HepG2 (cell line): ENCODE measurements around the gene NAP1L4. TPM values are rescaled to one million over a fixed set of nuclear protein-coding genes. Genes with fewer than 3 reads are reported as not detected.

ENCODE experiments used
- ATAC-seq: fragments of 200-7000 bp; cut with Tn5 transposase; 3 replicates; pipeline ENCODE4 v1.9.1; 2020; ENCODE audit warnings: mild to moderate bottlenecking, moderate library complexity
- BruUV-seq: library from RNA; stranded (reverse); fragments of 400-500 nt; replicated peaks from 2 replicates; lab custom pipeline; 2021; lab: Mats Ljungman, UMichigan
- CTCF ChIA-PET: fragments of 300-600 bp; formaldehyde crosslinking; extraction: SDS; loops from one replicate; lab custom pipeline; 2021; ENCODE audit warnings: low total read pairs, inconsistent platforms, low intra/inter-chr PET ratio; lab: Yijun Ruan, JAX
- POLR2A ChIA-PET: fragments of 350-600 bp; sonication (Branson Sonifier 250); formaldehyde crosslinking; loops from one replicate; lab custom pipeline; 2020; ENCODE audit warnings: antibody characterized with exemption, inconsistent platforms; lab: Yijun Ruan, JAX
- DNase-seq: peaks from one replicate; pipeline ENCODE4 v3.0.0-alpha.2; 2015; ENCODE audit warnings: low spot score
- FAIRE-seq: peaks from 3 replicates; lab custom pipeline; 2011; peaks lifted over from hg19 to GRCh38; lab: Jason Lieb, UNC
- H2AFZ ChIP-seq: one replicate; pipeline ENCODE4 v1.6.1; 2011; ENCODE audit warnings: low read length, inconsistent platforms
- H3K27ac ChIP-seq: fragments of 300-600 bp; 3 replicates; pipeline ENCODE4 v1.8.0; 2011; ENCODE audit warnings: mixed run types, mild to moderate bottlenecking, mixed read lengths, low read length, inconsistent platforms; ENCODE audit not compliant: insufficient read depth; ENCODE audit errors: extremely low read length
- H3K27me3 ChIP-seq, 2 experiments: fragments of 200-600 bp in 1 of 2; 2 replicates in 1 of 2; 3 replicates in 1 of 2; pipeline versions ENCODE4 v1.6.0 to v1.8.0; 2011; ENCODE audit warnings: low read length in 2 of 2, mild to moderate bottlenecking in 2 of 2, moderate library complexity in 2 of 2, inconsistent platforms in 1 of 2; ENCODE audit not compliant: insufficient read depth in 2 of 2, control insufficient read depth in 1 of 2
- H3K36me3 ChIP-seq, 2 experiments: fragments of 200-600 bp in 1 of 2; replicated peaks in 1 of 2; 2 replicates in 1 of 2; 3 replicates in 1 of 2; pipeline versions ENCODE4 v1.5.1 to v1.8.0; 2011; ENCODE audit warnings: low read length in 2 of 2, inconsistent platforms in 1 of 2; ENCODE audit not compliant: insufficient read depth in 2 of 2, control insufficient read depth in 1 of 2
- H3K4me1 ChIP-seq: 2 replicates; pipeline ENCODE4 v1.5.1; 2012; ENCODE audit warnings: low read length, inconsistent platforms; ENCODE audit not compliant: insufficient read depth
- H3K4me2 ChIP-seq: 2 replicates; pipeline ENCODE4 v1.6.0; 2011; ENCODE audit warnings: low read depth, low read length, inconsistent platforms
- H3K4me3 ChIP-seq, 3 experiments: fragments of 200-600 bp in 1 of 3; sonication (generic), shearing (Covaris generic) in 1 of 3; replicated peaks in 1 of 3; 2 replicates each; pipeline ENCODE4 v1.5.1; 2011 to 2016; ENCODE audit warnings: low read length in 3 of 3, inconsistent platforms in 2 of 3, low read depth in 2 of 3, mild to moderate bottlenecking in 2 of 3, control low read depth in 1 of 3, mixed read lengths in 1 of 3; ENCODE audit not compliant: insufficient read depth in 1 of 3
- H3K79me2 ChIP-seq: one replicate; pipeline ENCODE4 v1.6.1; 2011; ENCODE audit warnings: low read length, inconsistent platforms; ENCODE audit not compliant: insufficient read depth
- H3K9ac ChIP-seq: 2 replicates; pipeline ENCODE4 v1.6.0; 2011; ENCODE audit warnings: mild to moderate bottlenecking, low read depth, low read length, inconsistent platforms; ENCODE audit not compliant: insufficient read depth
- H3K9me3 ChIP-seq: 2 replicates; pipeline ENCODE4 v1.5.1; 2012; ENCODE audit warnings: mild to moderate bottlenecking, low read length
- H4K20me1 ChIP-seq: 2 replicates; pipeline ENCODE4 v1.6.0; 2011; ENCODE audit warnings: inconsistent platforms, mild to moderate bottlenecking, low read length, moderate library complexity; ENCODE audit not compliant: insufficient read depth
- AKAP8 ChIP-seq: sonication (generic); formaldehyde crosslinking; IDR thresholded peaks from 2 replicates; pipeline ENCODE4 v1.5.1; 2020; ENCODE audit warnings: mild to moderate bottlenecking, missing genetic modification reagents
- GABPB1 ChIP-seq: IDR thresholded peaks from 2 replicates; pipeline ENCODE4 v1.6.1; 2016; ENCODE audit warnings: mild to moderate bottlenecking, missing genetic modification reagents, moderate library complexity, missing compliant biosample characterization
- MYNN ChIP-seq: sonication (generic); formaldehyde crosslinking; IDR thresholded peaks from 2 replicates; pipeline ENCODE4 v1.4.0; 2020; ENCODE audit warnings: mild to moderate bottlenecking, low read depth, missing genetic modification reagents
- SMAD1 ChIP-seq: sonication (generic); formaldehyde crosslinking; IDR thresholded peaks from 2 replicates; pipeline ENCODE4 v1.4.0; 2020; ENCODE audit warnings: missing genetic modification reagents, low read depth, mild to moderate bottlenecking, borderline replicate concordance
- ZBTB40 ChIP-seq, 2 experiments: fragments of 450-650 bp in 1 of 2; sonication (generic) in 1 of 2; formaldehyde crosslinking in 1 of 2; IDR thresholded peaks; 2 replicates each; pipeline versions ENCODE4 v1.6.1 to v1.8.0; 2016 to 2022; ENCODE audit warnings: antibody characterized with exemption in 1 of 2, mild to moderate bottlenecking in 1 of 2, missing genetic modification reagents in 1 of 2
- ZNF619 ChIP-seq: sonication (generic); formaldehyde crosslinking; IDR thresholded peaks from 2 replicates; pipeline ENCODE4 v1.4.0; 2020; ENCODE audit warnings: mild to moderate bottlenecking, missing genetic modification reagents
- WGBS: methylation state at CpG from one replicate; pipeline ENCODE4 v1.1.6; 2017; ENCODE audit warnings: low lambda C conversion rate; 5-methylcytosine and 5-hydroxymethylcytosine counted together
- in situ Hi-C: cut with HindIII; loops from 2 replicates; pipeline ENCODE4 v1.10.0; 2017; ENCODE audit warnings: low pct_unique_long_range_greater_than_20kb; ENCODE audit not compliant: extremely low pct_ligation_motif_present
- intact Hi-C: fragments of 100-400 bp; cut with micrococcal nuclease; formaldehyde crosslinking; loops from one replicate; pipeline ENCODE4 v1.10.0; 2022; ENCODE audit not compliant: unreplicated experiment
- polyA plus RNA-seq, 8 experiments: library from polyadenylated mRNA; depleted of rRNA in 3 of 8; stranded (reverse) in 7 of 8; unstranded in 1 of 8; fragments of >200 nt; fragmentation: Illumina TruSeq in 4 of 8; extraction: Trizol in 4 of 8; gene quantifications; 2 replicates each; pipeline versions ENCODE4 v1.2.1 to v1.2.3, GENCODE V29; 2011 to 2016; ENCODE audit warnings: low read depth in 4 of 8, missing spikeins in 1 of 8, mixed read lengths in 1 of 8; ENCODE audit not compliant: insufficient read depth in 1 of 8
- total RNA-seq, 5 experiments: library from RNA; depleted of rRNA; stranded (reverse); fragments of >200 nt; fragmentation: Illumina TruSeq; extraction: Trizol; gene quantifications; 2 replicates each; pipeline ENCODE4 v1.2.3, GENCODE V29; 2016; ENCODE audit warnings: low read depth in 1 of 5

NAP1L4 gene
- total and polyA plus RNA-seq, 2 of the 13 experiments (the other 11 are each of a cell fraction or from before 2014, with no cell fraction given), result 64.0 to 186 TPM

DNA sequence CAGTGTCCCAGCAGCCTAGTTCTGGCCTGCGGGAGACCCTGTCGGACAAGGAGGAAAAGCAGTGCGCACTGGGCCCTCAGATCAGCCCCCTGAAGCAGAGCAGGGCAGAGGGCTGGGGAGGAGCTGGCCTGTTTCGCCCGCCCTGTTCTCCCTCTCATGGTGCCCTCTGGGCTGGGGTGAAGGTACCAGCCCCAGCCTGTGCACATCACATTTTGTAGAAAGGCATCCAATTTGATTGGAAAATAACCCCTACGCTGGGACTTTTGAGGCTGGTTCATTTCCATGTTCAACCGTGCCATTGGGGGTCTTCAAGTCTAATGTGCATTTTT is 832 bp upstream of the NAP1L4 start:
- Histone ChIP-seq H3K9ac (peak overlapping the region; percentile 93), H3K4me1 (peaks cover 22% of the 10 kb centered on the region), H3K36me3 (peaks cover 0 to under 1% of the 10 kb centered on the region in 2 experiments; a peak in 3 of 5 replicates), H3K4me2 (peak overlapping the region; percentile 86), H3K9me3 (no peaks in the 10 kb centered on the region), H2AFZ (no peak overlapping the region), H3K4me3 (peak overlapping the region; percentile 89 to 96 (median 90)), H3K79me2 (peaks cover 39% of the 10 kb centered on the region), H4K20me1 (peaks cover 29% of the 10 kb centered on the region), H3K27me3 (no peaks in the 10 kb centered on the region; a peak in 2 of 5 replicates), H3K27ac (peak overlapping the region; percentile 64)
- intact Hi-C loops, result no loop called here
- ChIA-PET POLR2A (interaction anchor here (1.3 kb wide), 1 partner anchor 94 kb away, joined by 3 read pairs; no protein-coding TSS in a partner anchor), CTCF (no interaction called here)
- no peak for FAIRE-seq
- BruUV-seq, result no TSS peak
- in situ Hi-C loops, result no loop called here
- peak; percentile 43 for ATAC-seq
- TF ChIP-seq SMAD1, result 0 out of 2 replicates have a peak, but pooled peaks have one; percentile 14
- TF ChIP-seq ZNF619, result 0 out of 2 replicates have a peak, but pooled peaks have one; percentile 33
- no peak for TF ChIP-seq MYNN (CRISPR knock-in tag)
- 0 out of 2 replicates have a peak, but pooled peaks have one; percentile 20 for TF ChIP-seq AKAP8 (CRISPR knock-in tag)
- DNase-seq, result no peak
- 15% methylated on average over 7 of the region's 7 CpGs for WGBS

DNA sequence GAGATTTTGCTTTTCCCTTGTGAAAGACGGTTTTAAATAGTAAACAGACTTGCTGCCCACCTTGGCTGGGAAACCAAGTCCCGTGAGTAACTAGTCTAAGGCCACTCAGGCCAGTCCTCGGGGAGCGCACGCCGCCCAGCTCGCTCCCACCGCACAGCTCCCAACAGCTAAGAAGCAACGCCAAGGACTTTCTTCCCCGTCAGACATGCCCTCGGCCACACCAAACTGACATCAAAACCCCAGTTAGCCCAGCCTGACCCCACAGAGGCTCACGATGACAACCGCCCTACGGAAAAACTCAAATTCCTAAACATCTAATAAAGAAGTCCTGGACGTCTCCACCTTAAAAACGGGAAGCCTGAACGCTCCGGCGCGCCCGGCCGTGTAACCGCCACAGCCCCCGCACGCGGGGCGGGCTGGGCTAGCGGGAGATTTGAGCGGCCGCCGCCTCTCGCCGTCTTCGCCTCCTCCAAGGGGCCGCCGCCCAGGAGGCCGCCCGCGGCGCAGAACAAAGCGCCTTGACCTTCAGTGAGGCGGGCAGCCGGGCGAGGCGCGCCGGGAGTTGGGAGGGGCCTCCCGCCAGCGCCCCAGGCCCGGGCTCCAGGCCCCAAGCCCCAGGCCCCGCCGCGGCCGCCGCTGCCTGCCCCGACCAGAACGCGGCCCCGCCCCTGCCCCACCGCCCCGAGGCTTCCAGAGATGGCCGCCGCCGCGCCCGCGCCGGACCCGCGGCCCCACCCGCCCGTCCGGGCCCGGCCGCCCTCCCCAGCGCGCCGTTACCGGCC is 486 bp downstream of the NAP1L4 start:
- POLR2A ChIA-PET, result interaction anchor here (0.9 to 1.7 kb wide), 10 partner anchors 10 to 292 kb away, joined by 3 to 6 read pairs (median 4); partner anchors contain the start of genes CARS1, KCNQ1OT1 and PHLDA2
- Histone ChIP-seq H3K4me1 (peaks cover 35% of the 10 kb centered on the region), H3K9me3 (no peaks in the 10 kb centered on the region), H3K4me2 (peak overlapping the region; percentile 88), H3K27ac (peak overlapping the region; percentile 97), H2AFZ (no peak overlapping the region), H4K20me1 (peaks cover 40% of the 10 kb centered on the region), H3K36me3 (peaks cover 3% of the 10 kb centered on the region in 2 experiments; a peak in 3 of 5 replicates), H3K9ac (peak overlapping the region; percentile 93), H3K27me3 (no peaks in the 10 kb centered on the region; a peak in 2 of 5 replicates), H3K79me2 (peaks cover 51% of the 10 kb centered on the region), H3K4me3 (peak overlapping the region; percentile 89 to 96 (median 90))
- peak; percentile 18 for DNase-seq
- TSS peak; percentile 96 for BruUV-seq
- ATAC-seq, result peak; percentile 53
- WGBS, result 1% methylated on average over 11 of the region's 79 CpGs
- CTCF ChIA-PET, result no interaction called here
- in situ Hi-C loops, result no loop called here
- no peak for FAIRE-seq
- intact Hi-C loops, result no loop called here
- TF ChIP-seq GABPB1 (CRISPR knock-in tag) (0 out of 2 replicates have a peak, but pooled peaks have one; percentile 18), ZBTB40 (IDR thresholded peaks at IDR 0.05) (no peak), ZBTB40 (CRISPR knock-in tag; IDR thresholded peaks at IDR 0.05) (no peak; the same call in 1 of the 2 replicates)
